Stromal cell of bone marrow (primary cell): ENCODE data around the gene CDON.
"Not testable (repeated sequence)": the region's sequence is repeated elsewhere in the genome, so short reads cannot be mapped to it uniquely, and the experiment has no call there.

Experiments
- DNase-seq: peaks from one replicate; pipeline ENCODE4 v3.0.0-alpha.2; 2012; ENCODE audit warnings: low read depth

CDON gene

DNA sequence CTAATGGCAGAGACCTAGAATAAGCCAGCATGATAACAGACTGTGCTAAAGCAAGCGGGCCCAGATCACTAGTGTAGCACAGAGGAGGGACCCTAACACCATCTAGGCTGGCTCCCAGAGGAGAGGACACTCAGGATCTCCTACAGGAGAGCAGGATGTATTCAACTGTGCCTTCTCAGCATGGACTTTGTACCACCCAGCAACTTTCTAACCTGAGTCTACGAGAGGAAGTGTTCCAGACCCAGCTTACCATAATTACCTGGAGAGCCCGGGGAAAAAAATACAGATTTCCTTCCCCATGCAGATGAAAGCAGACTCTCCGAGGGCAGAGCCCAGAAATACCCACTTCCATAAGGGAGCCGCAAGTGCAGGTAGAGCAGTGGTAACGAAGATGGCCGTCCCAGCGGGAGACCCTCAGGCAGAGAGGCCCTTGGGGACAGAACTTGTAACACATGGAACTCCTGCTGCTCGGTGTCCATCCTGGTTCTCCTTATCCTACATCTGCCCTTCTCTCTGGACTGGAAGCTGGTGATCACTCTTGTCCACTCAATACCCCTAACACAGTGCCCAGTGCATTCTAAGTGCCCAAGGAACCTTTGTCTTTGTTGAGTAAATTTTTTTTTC is 138.2 kb downstream of the CDON start:
- DNase-seq: no peak

DNA sequence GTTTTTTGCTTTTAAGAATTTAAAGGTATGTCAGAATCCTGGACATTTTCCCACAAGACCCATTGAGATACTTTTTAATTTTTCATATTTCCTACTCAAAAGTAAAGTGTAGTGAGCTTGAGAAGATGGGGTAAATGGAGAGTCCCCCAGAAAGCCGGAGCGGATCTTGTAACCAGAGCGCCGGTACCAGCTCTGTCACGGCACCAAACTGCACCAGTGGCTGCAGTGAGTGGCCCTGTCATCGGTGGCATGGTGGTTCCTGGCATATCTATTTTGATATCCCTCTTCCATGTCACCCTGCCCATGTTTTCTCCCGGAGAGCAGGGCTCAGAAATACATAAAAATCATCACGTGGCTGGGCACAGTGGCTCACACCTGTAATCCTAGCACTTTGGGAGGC is 139.0 kb downstream of the CDON start:
- no peak for DNase-seq

DNA sequence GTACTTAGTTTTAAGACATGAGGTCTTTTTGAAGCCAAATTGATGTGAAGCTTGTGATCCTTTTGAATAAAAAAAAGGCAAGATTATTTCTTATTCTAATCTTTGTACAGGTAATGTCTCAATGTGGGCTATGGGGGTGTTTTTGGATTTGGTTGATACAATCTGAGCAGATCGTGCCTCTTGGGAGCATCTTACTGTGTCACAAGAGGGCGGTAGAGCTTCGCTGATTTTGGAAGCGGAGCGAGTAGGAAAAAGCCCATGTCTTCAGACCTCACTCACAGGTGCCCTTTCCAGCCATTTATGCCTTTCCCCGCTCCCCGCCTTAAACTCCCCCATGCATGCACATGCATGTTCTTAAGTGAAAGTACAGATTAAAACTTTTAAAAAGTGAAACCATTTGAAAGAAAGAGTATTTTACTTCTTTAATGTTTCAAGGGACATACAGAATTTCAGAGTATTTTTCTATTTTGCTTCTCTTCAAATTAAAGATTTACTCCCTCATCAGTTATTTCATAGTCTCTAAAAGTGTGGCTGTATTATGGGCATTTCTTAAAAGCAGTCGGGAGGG is 139.6 kb downstream of the CDON start:
- peak; percentile 54 for DNase-seq

DNA sequence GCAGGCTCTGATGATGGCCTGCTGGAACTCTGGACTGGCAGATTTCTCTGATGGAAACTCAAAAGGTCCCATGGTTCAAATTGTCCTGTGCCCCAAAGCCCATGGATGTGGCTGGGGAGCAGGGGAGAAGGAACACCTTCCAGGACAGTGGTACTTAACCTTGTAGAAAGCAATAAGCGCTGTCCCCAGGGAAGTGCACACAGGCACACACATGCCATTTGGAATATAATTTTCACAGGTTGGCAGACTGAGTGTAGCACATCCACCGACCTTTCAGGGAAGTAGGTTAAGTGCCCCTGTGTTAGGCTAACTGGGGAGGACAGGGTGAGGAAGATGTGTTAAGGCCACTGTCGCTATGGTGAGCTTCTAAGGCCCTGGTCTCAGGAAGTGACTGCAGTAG is 140.5 kb downstream of the CDON start:
- DNase-seq: no peak

DNA sequence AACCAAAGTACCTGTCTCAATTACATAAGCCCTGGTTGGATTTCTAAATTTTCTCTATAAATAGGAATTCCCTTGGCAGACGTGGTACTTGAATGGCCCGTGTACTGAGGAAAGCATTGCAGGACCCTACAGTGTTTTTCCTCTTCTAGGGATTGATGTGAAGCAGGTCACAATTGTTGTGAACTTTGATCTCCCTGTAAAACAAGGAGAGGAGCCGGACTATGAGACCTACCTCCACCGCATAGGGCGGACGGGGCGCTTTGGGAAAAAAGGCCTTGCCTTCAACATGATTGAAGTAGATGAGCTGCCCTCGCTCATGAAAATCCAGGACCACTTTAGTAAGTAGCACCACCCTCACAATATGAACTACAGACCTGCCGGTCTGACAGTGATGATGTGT is 141.6 kb downstream of the CDON start:
- no peak for DNase-seq

DNA sequence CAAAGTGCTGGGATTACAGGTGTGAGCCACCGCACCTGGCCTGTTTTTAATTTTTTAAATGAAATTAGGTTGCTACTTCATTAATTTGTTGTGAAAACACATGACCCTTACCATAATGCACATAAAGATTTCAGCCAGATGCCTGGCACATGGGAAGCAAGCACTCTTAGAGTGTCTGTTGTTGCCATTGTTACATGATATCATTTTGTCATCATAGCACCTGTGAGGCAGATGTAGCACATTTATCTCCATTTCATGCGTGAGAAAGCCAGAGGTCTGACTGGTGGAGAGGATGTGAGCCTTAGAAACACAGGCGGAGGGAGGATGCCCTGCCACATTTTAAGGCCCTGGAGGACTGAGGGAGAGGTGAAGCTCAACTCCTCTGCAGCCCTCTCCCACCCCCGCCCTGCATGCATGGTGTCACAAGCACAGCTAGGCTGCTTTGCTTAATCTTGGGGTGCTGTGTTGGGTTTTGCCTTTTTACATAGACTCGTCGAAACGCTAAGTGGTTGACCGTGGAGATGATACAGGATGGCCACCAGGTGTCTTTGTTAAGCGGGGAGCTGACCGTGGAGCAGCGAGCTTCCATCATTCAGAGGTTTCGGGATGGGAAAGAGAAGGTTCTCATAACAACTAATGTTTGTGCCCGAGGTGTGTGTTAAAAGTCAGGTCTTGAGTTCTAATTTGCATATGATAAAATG is 144.4 kb downstream of the CDON start:
- DNase-seq: no peak

DNA sequence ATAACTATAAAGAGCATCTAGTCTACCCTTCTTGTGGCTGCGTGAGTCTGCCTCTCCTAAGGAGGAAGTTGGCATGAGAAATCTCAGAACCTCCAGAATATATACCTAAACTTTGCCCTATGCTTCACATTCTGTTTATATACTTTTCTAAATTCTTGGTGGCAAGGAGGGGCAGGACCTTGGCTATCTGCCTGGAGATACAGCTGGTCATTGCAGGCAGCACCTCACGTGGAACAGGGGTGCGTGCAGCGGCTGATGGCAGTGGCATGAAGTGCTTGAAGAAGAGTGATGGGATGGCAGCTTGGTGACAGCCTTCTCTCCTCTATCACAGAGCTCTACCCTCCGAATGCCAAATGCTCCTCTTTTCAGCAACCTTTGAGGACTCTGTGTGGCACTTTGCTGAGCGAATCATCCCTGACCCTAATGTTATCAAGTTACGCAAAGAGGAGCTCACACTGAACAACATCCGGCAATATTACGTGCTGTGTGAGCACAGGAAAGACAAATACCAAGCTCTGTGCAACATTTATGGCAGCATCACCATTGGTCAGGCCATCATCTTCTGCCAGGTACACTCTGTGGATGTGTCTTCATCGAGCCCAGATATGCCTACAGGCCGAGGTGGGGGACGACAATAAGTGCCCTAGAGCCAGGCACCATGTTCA is 145.9 kb downstream of the CDON start:
- DNase-seq: no peak

DNA sequence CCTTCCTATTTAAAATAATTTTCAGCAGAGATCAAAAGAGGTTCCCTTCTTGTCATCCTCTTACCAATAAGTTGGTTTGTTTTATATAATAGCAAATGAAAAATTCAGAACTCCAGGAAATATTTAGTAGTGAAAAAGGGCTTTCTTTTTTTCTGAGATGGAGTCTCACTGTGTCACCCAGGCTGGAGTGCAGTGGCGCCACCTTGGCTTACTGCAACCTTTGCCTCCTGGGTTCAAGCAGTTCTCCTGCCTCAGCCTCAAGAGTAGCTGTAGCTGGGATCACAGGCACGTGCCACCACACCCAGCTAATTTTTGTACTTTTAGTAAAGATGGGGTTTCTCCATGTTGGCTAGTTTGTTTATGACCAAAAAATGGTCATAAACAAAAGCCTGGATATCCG is 148.1 kb downstream of the CDON start:
- DNase-seq: not testable (repeated sequence)

DNA sequence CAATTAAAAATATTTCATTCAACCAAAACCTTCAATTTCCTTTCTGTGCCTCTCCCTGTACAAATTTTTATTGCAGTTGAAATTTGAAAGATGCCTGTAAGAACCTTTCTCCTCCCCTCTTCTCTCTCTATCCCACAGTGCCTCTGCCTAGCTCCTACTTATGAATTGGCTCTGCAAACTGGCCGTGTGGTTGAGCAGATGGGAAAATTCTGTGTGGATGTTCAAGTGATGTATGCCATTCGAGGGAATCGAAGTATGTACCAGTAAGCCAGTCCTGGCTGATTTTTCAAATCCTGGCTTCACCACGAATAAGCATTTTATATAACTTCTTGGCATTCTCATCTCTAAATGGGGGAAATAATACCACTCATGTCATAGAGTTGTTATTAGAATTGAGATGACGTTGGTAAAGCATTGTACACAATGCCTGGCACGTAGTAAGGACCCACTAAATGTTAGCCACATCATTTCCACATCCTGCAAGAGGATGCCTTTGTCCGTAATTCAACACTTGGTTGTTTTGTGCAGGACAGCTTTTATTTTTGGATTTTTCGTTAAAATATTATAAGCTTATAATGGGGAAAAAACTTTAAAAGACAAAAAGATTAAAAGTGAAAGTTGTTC is 152.3 kb downstream of the CDON start:
- no peak for DNase-seq
